IPS-NIHi7 (cell line): Measurements from ENCODE around the gene DAAM1.
A peak's percentile ranks its signal among the peaks of the same experiment; 100 is the strongest.

Experiments used
- DNase-seq: peaks from one replicate; pipeline ENCODE4 v3.0.0; 2012; ENCODE audit warnings: mixed read lengths; ENCODE audit errors: extremely low spot score

The DAAM1 gene

GRCh38 chr14:59254911-59255545, 66.6 kb downstream of the DAAM1 start:
- DNase-seq = no peak

GRCh38 chr14:59256331-59256730, 67.9 kb downstream of the DAAM1 start:
- DNase-seq = no peak

GRCh38 chr14:59261334-59261733, 72.9 kb downstream of the DAAM1 start:
- no peak for DNase-seq

- DNase-seq = peak; percentile 27
Measured at GRCh38 chr14:59262717-59263454, 74.4 kb downstream of the DAAM1 start.

- no peak for DNase-seq
Measured at GRCh38 chr14:59265808-59266207, 77.3 kb downstream of the DAAM1 start.

GRCh38 chr14:59267046-59267445, 78.6 kb downstream of the DAAM1 start:
- DNase-seq = no peak

GRCh38 chr14:59268011-59268410, 79.5 kb downstream of the DAAM1 start:
- DNase-seq = no peak

GRCh38 chr14:59268858-59269257, 80.4 kb downstream of the DAAM1 start:
- DNase-seq = no peak

- DNase-seq = no peak
Measured at GRCh38 chr14:59269466-59269865, 81.0 kb downstream of the DAAM1 start.

GRCh38 chr14:59271256-59271655, 82.8 kb downstream of the DAAM1 start:
- no peak for DNase-seq

GRCh38 chr14:59271734-59272133, 83.3 kb downstream of the DAAM1 start:
- DNase-seq = no peak

GRCh38 chr14:59272633-59273032, 84.2 kb downstream of the DAAM1 start:
- DNase-seq = no peak

- DNase-seq = no peak
Measured at GRCh38 chr14:59273737-59274136, 85.3 kb downstream of the DAAM1 start.

- no peak for DNase-seq
Measured at GRCh38 chr14:59274991-59275391, 86.5 kb downstream of the DAAM1 start.

- no peak for DNase-seq
Measured at GRCh38 chr14:59275668-59276067, 87.2 kb downstream of the DAAM1 start.

- DNase-seq = no peak
Measured at GRCh38 chr14:59276235-59276634, 87.8 kb downstream of the DAAM1 start.

- DNase-seq = no peak
Measured at GRCh38 chr14:59277659-59278058, 89.2 kb downstream of the DAAM1 start.

GRCh38 chr14:59278111-59278510, 89.6 kb downstream of the DAAM1 start:
- DNase-seq = no peak

GRCh38 chr14:59280961-59281360, 92.5 kb downstream of the DAAM1 start:
- no peak for DNase-seq

GRCh38 chr14:59281609-59282377, 93.3 kb downstream of the DAAM1 start:
- DNase-seq = no peak

- no peak for DNase-seq
Measured at GRCh38 chr14:59282378-59282765, 93.9 kb downstream of the DAAM1 start.

- DNase-seq = no peak
Measured at GRCh38 chr14:59283361-59283760, 94.9 kb downstream of the DAAM1 start.

GRCh38 chr14:59284059-59284458, 95.6 kb downstream of the DAAM1 start:
- DNase-seq = no peak
